Embryonic facial prominence (tissue), 1 donor: ENCODE measurements around the gene ICAM2.

Experiments used
- DNase-seq: peaks from one replicate; pipeline ENCODE4 v3.0.0-alpha.2; 2016; ENCODE audit errors: extremely low spot score

The ICAM2 gene

DNA sequence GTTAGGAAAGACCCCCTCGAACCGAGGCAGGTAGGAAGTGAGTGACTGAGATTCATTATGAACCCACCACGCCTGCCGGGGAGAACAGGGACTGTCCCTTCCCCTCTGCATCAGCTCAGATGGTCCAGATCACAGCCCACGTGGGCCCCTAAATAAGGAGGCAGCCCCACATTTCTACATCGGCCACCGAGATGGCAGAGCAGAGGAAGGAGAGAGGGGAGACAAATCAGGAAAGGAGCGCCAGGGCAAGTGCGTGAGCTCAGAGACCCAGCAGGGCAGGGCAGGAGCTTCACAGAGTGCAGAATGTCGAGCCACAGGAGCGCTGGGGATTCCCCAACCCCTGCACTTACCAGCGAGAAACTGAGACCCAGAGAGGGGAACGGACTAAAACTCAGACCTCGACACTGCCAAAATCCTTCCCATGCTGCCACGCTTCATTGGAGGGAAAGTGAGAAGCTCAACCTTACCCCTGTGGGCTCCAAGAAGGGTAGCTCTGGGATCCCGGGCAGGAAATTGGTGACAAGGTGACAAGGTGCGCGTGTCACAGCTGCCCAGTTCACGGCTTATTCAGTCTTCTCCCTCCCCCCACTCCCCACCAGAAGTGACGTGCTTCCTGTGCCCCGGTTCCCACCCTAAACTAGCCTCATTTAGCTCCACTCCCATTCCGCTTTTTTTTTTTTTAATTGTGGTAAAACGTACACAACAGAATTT, at the start of gene ICAM2:
Gene ICAM2 (minus strand): TSS at position 578 of the 711 bp plus-strand sequence. CDS start 13,942 bp downstream, outside the sequence.
- no peak for DNase-seq

DNA sequence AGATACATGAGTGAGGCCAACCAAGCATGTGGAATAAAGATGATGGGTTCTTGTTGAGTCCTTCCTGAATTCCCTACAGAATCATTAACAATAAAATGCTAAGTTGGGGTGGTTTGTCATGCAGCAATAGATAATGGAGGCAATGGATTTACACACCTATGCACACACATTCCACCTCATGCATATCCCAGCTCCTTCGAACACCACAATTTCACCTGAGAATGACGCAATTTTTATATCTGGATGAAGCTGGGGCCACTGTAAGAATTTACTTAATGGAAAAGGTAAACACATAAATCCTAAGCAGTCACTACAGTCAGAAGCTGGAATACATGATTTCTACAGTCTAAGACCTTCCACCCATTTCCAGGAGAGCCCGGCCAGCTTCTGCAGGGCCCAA, 49.8 kb upstream of the ICAM2 start:
- no peak for DNase-seq

DNA sequence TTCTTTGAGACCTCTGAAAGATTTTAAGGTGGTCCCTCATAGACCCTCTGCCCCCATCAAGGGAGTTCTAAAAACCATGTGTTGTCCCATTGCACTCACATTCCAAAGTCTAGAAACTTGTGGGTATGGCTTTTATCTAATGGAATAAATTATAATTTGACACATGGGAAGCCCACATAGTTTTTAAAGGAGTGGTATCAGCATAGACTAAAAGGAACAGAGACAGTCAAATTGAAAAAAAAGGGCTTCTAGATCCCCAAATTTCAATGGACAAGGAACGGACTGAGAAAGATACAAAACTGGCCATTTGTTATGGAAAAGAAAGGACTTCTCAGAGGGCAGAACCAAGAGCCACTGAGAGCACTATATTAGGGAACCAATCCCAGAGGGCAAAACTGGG, 48.7 kb upstream of the ICAM2 start:
- DNase-seq: no peak

DNA sequence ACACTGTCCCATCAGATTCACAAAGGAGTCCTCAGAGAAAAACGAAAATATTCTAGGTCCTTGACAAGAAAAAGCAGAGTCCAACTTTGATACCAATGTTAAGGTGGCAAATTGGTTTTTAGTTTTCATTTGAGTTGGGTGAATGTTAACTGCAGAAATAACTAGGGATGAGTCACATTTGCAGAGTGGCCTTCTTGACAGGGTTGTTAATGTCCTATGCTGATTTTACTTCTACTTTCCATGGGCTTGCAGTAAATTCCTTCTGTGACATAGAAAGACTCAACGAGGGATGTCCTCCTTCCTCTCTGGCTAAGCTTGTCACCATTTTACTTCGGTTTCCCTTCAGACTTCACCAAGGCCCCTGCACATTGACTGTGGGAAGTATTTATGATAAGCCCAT, 47.2 kb upstream of the ICAM2 start:
- no peak for DNase-seq

DNA sequence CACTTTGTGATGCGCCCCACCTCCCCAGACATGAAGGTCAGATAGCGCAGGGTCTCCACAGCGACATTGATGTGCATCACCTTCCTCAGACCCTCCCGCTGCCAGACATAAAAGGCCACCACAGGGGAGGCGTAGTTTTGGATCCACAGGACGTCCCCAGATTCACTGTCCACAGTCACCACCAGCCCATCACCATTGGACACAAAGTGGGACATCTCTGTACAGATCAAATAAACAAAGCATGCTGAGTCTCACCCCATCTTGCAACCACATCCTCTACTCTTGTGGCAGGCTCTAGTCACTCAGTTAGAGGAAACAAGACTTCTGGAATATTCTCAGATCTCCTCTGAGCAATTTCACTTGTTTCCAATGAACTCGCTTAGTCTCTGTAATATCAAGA, 46.3 kb upstream of the ICAM2 start:
- DNase-seq: no peak

DNA sequence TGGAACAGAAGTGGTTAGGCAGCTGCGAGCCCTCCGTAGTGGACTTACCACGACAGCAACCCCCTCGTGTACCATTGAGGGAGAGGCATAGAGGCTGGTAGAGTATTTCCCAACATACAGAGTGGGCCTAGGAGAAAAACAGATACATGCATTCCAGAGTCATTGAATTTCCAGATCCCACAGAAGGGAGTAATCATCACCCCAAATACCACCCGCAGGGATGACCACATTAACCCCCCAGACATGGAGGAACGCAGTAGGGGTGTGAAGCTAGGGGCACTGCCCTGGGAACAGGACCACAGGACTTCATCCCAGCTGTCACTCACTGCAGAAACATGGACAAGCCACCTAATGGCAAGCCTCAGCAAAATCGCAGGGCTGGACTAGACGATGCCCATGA, 44.7 kb upstream of the ICAM2 start:
- no peak for DNase-seq

DNA sequence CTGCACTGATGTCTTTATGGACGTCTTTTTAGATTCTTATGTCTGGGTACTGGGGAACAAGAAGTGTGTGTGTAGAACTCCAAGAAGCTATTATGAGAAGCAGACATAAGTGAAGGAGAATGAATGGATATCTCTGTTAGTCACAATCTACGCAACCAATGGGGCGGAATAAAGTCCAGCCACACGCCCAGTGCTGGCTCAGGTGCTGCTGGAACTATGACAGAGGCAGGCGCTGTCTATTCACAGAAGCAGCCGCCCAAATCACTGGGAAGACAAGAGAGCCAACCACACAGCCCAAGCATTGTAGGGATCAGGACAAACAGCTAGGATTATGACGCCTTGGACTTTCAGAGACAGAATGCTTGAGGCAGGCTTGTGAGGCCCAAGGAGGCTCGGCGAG, 43.9 kb upstream of the ICAM2 start:
- DNase-seq: no peak

DNA sequence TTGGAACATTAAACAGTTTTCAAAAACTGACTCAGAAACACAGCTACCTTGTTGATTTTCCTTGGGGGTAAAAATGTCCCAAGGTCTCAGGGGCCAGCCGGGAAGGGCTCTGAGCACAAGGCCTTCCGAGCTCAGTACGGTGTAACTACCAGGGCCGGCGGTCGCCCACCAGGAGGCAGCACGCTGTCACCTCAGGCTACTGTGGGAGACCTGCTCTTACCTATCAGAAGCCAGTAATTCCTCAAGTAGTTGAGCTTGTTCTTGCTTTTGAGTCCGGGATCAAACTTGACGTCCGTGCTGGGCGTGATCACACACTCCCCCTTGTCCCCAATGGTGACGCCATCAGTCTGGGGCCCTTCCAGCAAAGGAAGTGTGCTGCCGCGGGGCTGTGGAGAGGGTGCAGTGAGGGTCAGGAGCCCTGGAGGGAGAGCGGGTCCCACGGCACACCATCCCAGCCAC, 43.4 kb upstream of the ICAM2 start:
- DNase-seq: peak; percentile 15

DNA sequence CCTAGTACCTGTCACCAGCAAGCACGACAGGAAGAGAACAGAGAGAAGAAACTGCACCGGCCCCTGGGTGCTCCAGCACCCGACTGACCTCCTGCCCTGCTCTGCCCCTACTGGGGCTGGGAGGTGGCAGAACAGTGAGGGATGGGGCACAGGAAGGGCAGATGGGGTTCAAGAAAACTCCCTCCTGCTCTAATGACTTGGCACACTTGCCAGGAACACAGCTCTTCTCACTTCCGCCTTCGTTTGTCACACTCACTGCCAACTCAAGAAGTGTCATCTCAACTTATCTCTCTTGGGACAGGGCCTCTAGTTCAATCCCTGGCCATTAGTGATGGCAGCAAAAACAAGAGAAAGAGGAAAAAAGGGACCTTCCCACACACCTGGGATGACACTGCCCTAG, 42.7 kb upstream of the ICAM2 start:
- DNase-seq: no peak

DNA sequence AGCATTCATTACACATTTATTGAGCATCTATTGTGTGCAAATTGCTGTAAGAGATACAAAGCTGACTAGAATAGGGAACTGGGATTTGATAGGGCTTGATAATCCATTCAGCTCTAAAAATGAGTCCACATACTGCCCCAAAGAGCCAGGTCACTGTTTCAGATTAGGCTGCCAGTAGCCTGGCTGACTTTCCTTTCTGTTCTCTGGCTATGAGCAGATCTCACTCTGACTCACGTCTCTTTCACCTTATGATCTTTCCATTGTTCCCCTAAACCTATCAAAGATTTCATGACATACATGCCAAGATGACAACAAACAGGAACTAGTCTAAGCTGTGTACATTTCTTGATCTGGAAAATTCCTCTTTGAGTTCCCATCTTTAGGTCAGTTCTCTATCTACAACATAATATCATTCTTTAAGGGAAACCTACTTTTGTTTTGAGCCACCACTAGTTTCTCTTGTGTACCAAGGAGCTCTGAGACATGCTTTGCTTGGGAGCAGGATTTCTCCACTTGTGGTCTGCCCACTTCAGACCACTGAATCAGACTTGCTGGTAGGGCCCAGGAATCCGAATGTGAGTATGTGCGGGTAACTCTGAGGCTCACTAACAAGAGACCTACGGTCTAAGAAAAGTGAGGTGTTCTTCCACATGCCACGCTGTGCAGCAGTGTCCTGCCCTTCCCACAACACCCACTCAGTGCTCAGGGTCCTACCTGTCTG, 40.9 kb upstream of the ICAM2 start:
- DNase-seq: no peak

DNA sequence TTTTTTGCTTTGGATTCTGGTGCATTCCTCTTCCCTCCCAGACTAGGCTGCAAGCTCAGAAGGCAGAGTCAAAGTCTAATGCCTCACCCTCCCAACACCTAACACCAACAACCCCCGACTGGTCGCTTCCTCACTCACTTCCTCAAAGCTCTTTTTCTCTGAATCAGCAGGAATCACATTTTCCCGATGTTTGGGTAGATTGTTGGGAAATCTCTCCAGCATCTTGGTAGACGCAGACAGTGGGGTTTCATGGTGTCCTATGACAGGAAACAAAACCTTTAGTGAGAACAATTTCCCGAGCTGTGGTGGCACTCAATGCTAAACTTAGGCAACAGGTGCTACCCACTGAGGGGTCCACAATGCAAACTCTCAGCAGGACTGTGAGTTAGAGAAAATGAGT, 39.9 kb upstream of the ICAM2 start:
- no peak for DNase-seq

DNA sequence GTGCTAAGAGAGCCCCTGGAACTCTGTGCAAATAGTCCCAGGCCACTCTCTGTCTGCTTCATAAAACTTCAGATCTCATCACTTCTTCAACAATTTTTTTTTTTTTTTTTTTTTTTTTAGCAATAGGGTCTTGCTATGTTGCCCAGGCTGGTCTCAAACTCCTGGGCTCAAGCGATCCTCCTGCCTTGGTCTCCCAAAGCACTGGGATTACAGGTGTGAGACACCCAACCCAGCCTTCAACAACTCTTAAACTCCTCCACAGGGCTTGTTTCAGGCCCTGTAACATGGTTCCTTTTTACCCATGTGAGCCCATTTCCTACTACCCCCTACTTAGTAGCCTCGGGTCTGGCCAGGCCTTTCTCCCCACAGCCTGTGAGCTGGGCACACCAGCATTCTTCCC, 39.3 kb upstream of the ICAM2 start:
- no peak for DNase-seq

DNA sequence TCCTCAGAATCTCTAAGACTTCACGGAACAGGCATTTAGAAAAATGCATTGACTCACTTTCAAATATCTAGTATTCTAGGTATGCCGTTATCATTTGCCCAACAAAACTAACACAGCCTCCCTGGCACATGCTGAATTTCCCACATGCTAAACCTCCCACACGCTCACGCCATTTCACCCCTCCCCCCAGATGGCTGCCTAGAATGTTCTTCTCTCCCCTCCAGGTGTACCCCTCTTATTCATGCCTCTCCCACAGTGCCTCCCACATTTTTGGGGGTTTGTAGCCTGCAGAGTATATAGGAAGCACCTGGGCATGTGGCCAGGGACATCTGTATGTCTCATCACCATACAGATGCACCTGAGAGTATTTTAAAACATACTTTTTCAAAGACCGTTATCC, 38.2 kb upstream of the ICAM2 start:
- no peak for DNase-seq

DNA sequence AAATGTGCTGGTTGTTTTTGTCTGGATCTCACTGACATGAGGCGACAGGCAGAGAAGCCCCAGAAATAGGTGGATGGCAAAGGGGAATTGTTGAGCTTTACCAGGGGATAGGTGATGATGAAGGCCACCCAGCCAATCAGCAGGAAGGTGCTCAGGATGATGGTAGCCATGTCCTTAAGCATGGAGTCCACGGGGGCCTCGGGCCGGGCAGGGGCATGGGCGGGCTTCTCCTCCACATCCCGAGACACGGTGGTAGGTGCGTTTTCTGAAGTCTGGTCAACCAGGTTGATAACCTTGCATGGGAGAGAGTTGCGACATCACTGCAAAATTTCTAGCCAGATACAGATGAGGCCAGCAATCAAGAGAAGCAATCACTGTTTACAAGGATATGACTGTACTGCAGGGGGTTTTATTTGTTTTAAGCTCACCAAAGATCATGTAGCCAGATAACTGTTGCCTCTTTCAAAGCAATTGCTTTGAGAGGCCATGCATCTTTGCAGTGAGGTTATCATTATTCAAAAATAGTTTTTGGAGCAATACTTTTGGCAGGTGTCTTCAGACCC, 37.3 kb upstream of the ICAM2 start:
- DNase-seq: no peak

DNA sequence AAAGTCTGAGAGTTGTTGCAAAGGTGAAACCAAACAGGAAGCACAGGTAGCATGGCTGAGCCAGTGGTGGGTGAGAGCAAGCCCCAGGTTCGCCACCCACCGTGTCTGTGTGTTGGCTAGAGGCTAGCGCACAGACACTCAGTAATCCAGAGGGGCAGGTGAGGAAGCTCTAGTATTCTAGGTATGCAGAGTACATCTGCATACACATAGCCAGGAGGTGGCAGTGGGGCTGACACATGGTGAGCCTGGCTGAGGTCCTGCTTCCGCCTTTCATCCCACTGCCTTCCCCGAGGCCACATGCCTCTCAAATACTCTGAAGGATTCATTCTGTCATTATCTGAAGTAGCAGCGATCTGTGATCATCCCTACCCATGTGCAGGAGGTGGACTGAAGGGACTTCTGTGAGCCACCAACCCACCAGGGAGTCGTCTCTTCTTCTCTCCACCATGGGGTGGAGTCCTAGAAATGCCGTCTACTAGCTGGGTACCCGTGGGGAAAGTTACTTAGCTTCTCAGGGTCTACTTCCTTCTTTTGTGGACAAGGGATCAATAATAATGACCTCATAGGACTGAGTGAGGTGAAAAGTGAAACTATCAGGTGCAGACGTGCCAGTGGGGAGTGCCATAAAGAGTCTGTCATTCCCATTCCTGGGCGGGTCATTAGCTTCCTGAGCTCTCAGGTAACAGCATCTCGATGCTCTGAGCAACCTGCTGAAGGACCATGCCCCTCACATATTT, 36.0 kb upstream of the ICAM2 start:
- no peak for DNase-seq

DNA sequence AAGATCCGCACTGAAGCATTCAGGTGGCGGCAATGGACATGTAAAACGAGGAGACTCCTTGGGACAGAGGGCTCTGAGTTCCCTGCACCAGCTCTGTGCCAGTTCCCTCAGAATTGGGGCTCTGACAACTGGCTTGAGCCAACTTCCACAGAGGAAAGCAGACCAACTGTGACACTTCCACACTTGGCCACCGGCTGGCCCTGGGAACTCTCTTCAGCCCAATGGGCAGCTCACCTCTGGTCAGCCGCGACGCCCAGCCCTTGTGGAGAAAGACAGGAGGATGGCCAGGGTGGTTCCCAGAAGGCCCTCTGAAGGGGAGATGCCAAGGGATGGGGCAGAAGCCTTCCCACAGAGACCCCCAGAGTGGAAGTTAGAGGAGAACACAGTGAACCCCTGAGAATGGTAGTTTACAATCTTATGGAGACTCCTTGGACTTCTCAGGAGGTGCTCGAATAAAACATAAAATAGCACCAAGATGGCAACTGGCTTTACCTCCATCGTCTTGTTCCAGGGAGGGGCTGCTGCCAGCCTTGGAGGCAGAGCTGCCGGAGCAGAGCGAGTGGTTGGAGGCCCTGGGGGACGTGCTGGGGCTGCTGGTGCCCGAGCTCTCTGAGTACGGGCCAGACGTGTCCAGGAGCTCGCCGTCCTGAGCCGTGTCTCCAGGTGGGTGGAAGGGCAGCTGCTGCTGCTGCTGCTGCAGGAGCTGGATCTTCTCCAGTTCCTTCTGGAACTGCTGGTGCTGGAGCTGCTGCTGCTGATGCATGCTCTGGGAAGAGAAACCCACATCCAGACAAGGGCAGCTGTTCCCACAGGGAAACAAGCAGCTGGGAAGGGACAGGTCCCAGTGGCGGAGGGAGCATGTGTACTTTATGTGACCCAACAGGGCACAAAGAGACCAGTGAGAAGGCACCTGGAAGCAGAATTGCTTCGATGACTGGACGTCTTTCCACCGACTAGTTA, 35.0 kb upstream of the ICAM2 start:
- DNase-seq: no peak

DNA sequence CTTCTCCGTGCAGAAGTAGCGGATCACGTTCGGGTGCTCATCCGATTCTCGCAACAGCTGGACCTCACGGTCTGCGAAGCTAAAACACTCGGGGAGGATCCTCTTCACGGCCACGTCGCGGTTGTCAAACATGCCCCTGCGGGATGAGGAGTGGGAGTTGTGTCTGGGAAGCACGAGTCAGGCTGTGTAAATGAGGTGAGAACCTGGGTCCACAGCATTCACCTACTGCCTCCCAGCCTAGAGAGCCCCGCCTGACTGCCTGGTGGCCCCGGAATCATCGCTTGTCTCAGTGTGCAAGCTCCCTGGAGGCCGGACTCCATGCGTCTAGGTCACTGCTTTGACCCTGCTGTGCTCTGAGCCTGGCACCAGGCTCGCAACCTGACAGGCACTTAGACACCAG, 33.9 kb upstream of the ICAM2 start:
- DNase-seq: no peak

DNA sequence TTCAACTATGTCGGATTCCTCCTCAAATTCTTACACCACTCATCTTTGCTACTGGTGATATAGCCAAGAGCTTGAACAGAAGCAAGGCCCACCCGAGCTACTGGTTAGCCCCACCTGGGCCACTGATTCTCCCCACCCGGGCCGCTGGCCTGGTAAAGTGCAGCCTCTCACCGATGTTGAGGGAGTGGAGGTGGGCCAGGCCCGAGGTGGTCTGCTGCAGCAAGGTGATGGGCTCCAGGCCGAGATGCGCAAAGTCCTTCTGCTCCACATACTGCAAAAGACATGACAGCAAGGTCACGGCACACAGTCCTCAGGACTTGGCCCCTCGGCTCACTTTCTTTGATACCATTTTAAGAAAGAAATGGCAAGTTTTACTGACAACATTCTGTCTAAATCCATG, 32.7 kb upstream of the ICAM2 start:
- DNase-seq: no peak

DNA sequence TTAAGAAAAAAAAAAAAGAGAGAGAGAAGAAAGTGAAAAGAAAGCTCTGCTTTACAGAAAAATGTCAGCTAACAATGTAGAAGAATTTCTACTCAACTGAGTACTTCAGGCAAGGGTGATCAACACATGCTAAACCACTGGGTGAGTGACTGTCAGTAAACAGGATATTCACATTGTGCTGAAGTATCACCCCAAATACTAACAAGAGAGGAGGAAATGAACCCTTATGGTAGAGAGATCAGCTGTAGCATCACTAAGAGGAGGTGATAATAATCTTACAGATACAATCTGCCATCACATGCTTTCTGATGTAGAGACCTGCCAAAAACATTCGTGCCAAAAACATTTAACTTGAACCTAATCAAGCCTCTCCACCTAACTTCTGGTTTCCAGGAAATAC, 30.7 kb upstream of the ICAM2 start:
- no peak for DNase-seq

DNA sequence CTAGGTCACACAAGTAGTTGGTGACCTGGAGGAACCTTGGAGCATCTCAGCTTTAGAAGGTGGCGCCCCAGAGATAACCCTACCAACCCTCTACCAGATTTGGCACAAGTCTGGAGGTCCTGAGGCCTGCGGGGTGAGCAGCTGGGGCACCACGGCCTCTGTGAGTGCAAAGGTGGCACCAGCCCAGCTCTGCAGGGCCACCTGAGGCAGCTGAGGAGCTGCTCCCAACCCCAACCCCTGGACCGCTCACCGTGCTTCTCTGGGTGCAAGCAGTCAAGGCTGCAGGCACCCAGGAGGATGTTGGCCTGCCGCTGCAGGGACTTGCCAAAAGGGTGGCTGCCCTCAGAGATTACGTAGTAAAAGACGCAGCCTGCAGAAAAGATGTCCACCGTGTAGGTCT, 28.4 kb upstream of the ICAM2 start:
- DNase-seq: no peak

DNA sequence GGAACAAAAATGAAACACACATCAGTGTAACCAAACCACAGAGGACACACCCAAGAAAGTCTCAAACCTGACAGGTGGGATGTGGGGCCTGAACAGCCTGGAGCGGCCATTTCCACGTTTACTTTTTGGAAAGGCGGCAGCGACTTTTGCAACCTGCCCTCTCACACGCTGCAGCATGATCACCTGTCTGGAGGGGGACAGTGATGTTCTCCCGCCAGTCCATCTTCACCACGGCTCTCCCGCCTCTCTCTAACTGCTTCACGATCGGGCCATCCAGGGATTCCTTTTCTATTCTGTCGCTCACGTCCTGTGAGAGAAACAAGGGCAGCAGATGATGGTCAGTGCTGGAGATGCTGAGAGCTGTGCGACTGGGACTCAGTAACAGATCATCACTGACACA, 24.7 kb upstream of the ICAM2 start:
- no peak for DNase-seq
